Measurements from ENCODE around the gene DUSP18.
"Not testable (repeated sequence)": the region's sequence is repeated elsewhere in the genome, so short reads cannot be mapped to it uniquely, and the experiment has no call there.

DUSP18 gene

DNA sequence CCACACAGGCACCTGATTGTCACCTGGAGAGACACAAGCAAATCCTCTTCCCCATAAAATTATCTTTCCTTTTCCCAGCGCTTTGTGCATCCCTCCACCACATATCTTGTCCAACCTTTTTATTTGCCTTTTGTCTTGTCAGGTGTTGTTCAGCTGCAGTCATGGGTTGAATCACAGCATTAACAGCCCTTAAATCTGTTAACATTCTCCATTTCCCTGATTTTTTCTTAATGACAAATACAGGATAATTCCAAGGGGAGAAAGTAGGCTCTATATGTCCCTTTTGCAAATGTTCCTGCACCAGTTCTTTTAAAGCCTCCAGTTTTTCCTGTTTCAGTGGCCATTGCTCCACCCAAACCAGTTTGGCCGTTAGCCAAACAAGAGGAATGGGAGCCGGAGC lies 8.9 kb upstream of the DUSP18 start:
- FAIRE-seq, result not testable (repeated sequence)

DNA sequence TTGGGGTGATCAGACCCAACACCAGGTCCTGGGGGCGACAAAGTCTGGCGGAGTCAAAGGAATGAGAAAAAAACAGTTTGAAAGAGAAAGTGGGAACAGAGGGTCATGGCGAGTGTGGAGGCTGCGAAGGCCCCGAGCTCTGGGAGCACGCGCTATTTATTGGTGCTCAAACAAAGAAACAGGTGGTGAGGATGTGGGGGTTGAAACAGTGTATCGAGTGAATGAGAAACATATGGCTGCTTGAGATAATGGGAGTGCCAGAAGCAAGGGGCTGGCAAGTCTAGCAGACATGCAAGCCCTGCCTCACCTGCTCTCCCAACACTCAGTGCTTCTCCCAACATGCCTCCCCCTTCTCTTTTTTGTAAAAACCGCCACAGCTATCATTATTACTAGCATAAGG lies 7.8 kb upstream of the DUSP18 start:
- no peak for FAIRE-seq

DNA sequence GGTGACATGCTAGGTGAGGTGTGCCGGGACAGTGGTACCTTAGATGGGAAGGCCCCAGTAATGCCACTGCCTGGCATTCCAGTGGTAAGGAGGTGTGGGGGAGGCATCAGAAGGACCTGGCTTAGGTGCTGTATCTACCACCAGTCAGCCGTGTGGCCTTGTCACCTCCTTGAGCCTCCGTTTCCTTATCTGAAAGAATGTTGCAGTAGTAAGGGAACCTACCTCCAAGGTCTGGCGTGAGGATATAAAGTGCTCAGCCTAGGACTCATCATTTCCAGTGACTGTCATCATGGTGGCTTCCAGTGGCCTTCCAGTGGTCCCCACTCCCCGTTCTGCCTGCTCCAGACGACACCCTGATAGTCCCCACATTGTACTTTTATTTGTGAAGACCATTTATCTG lies 6.8 kb upstream of the DUSP18 start:
- no peak for FAIRE-seq

DNA sequence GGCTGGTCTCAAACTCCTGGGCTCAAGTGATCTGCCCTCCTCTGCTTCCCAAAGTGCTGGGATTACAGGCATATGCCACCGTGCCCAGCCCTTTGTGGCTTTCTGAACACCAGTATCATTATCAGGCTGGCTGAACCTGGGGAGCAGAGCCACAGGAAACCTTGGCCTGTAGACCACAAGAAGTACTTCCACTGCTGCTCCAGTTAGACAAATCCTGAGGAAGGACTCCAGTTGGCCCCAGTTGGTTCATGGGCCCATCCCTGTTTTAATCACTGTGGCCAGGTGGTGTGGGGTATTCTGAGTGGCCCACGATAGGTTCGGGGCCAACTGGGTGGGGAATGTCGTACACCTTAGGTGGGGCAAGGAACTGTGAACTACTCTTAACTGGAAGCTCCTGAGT lies 5.5 kb upstream of the DUSP18 start:
- no peak for FAIRE-seq

DNA sequence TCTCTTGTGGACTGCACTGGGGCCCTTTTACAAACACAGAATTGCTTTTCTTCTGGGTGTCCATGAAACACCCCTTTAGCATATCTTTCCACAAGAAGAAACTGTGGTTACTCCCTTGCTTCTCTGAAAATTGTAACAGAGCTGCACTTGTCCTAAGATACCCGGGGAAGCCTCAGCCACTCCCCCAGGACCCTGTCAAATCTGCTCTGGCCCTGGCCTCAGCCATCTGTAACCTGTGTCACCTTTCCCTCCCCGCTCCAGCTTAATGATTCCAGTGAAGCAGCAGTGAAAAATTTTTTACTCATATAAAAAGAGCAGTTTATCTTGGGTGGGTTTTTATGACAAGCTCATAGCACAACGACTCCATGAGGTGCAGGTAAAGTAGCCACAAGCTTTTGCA lies 3.4 kb upstream of the DUSP18 start:
- no peak for FAIRE-seq

DNA sequence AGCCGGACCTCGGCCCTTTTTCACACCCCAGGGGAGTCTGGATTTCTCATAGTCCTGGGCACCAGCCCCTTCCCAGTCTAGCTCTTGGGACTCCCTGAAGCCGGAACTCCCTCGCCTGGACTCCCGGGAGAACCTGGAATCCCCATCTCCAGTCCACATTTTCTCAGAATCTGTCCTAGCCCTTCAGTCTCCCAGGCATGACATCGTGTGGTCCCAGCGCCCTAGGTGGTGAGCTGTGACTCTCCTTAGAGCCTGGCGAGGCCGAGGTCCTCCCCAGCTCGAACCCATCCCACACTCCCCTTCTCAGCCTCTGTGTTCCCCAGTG lies 673 bp upstream of the DUSP18 start:
- no peak for FAIRE-seq

DNA sequence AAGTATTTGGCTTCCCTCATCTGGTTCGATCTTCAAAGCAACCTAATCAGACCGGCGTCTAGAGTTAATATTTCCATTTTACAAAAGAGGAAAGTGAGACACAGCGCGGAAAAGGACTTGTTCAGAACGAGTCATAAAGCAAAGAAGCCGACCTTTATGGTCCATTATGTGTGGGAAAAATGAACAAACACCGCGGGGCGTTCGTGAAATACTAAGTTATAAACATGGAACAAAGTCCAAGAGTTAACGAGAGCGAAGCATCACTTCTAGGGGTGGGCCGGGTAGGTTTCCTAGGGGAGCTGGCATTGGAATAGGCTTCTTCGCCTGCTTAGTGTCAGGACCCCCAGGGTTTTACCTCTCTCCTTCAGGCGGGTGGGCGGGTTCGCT lies 575 bp downstream of the DUSP18 start:
- FAIRE-seq, result no peak

DNA sequence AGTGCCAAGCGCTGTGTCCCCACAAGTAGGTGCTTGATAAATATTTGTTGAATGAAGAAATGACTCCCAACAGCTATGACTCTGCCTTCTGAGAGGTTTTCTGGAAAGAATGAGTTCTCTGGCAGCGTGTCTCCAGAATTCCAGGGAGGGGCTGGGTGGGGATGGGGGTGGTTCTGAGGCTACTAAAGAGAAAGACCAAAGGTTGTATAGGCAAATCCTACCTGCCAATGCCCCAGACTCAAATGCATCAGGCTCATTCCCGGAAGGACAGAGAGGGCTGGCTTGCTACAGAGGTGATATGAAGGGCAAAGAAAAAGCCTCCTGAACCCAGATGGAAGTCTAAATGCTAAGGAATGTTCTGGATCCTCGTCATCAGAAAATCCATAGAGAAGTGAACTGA lies 1.9 kb downstream of the DUSP18 start:
- FAIRE-seq, result no peak

DNA sequence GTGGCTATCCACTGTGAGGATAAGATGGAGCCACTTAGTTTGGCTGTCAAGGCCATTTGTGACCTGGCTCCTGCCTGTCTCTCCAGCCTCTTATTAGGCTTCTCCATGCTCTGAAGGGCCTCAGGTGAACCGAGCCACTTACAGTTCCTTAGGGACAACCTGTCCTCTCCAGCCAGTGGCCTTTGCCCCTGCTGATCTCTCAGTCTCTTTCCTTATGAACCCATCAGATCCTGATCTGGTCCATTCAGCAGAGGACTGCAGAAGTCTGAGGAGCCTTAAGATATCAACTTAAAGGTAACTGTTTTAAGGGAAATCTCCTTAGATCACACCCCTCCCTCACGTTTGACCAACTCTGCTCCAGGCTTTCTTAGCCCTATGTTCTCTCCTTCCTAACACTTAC lies 2.4 kb downstream of the DUSP18 start:
- FAIRE-seq, result no peak

DNA sequence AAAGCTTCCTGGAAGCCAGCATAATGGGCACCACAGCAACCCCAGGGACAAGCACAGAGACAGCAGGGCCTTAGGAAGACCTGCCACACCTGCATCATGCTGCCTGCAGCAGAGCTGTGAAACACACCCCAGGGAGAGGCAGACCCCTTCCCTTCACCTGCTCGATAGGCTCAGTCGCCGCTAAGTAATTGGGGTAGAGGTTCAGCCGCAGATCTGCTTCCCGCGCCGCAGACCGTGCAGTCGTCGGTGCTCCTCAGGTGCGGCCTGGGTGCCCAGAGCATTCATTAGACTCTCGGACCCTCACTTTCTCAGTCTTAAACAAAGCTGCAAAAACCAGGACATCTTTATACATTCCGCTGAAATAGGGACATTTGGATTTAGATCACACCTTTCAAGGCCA lies 2.9 kb downstream of the DUSP18 start:
- no peak for FAIRE-seq

DNA sequence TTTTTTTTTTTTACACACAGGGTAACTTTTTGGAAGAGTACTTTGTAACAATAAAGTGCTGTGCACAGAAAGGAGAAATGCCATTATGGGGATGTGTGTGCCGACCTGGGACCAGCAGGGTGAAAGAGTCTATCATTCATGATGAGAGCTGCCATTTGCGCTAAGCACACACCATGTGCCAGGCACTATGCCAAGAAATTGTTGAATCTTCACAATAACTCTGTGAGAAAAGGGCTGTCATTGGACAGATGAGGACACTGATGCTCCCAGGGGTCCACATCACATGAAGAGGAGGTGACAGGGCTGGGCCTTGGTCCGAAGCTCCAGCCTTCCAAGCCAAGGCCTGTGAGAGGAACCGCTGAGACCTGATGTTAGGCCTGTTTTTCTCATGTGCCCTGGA lies 5.6 kb downstream of the DUSP18 start:
- FAIRE-seq, result no peak

DNA sequence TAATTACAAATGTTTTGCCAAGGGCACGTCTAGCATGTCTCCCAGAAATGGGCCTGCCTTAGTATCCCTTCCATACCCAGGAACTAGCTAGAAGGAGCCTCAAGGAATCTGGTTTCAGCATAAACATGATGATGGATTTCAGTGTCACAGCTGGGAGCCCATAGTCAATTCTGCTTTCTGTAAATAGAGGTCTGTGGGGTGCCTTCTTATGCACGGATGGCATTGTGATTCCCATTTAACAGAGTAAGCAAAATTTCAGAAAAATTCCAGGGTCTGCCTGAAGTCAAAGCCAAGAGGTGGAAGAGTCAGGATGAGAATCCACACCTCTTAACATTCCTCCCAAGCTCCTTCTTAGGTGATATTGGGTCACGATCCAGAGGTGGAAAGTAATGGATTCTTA lies 12.1 kb downstream of the DUSP18 start:
- FAIRE-seq, result no peak

DNA sequence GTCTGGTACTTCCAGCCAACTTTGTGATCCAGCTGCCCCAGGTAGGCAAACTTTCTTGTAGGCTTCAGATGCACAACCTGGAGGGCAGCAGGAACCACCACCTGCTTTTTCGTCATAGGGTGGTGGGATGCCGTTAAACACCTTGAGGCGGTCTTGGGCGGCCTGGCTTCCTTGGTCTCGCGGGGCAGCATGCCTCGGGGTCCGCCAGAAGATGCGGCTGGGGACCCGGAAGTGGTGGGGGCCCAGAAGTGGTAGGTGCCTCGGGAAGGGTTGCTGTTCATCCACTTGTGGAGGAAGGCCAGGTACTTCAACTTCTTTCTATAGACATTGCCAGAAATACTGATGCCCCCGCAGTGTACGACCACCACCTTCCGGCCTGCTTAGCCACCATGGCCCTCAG lies 13.3 kb downstream of the DUSP18 start:
- no peak for FAIRE-seq

DNA sequence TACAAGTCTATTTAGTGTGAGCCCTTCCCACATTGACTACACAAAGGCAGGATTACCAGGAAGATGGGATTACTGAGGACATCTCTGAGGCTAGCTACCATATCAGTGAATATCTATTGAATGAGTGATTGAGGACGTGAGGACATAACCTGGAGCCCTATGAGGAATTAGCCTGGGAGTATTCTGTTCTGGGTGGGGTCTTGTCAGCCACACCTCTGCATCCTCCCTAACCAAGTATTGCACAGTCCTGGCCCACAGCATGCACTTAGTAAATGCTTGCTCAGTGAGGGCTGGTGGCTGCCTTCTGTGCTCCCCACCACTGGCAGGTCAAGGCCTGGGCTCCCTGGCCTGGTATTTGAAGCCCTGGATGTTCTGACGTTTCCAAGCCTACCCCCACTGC lies 14.8 kb downstream of the DUSP18 start:
- FAIRE-seq, result no peak

DNA sequence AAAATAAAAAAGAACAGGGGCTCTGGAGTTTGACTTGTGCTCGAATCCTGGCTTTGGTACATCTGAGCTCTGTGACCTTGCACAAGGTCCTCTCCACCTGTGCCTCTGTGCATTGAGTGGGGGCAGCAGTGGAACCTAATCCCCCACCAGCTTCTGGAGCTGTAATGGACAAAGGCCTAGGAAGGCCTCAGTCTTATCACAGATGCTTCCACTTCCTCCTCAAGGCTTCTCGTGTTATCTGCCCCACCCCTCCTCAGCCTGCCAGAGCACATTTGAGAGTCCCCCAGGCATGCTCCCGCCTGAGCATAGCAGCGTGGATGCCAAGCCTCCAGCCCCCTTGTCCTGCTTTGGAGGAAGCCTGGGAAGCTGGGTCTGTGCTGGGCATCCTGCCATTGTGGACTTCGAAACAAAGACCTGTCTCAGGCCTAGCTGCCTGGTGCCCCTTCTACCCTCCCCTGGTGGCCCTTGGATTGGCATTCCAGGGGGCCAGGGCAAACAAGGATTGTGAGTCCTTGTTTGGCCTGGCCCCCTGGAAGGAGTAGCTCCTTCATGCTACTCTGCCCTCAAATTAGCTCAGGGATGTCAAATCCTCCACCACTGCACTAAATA lies 17.1 kb downstream of the DUSP18 start:
- no peak for FAIRE-seq

DNA sequence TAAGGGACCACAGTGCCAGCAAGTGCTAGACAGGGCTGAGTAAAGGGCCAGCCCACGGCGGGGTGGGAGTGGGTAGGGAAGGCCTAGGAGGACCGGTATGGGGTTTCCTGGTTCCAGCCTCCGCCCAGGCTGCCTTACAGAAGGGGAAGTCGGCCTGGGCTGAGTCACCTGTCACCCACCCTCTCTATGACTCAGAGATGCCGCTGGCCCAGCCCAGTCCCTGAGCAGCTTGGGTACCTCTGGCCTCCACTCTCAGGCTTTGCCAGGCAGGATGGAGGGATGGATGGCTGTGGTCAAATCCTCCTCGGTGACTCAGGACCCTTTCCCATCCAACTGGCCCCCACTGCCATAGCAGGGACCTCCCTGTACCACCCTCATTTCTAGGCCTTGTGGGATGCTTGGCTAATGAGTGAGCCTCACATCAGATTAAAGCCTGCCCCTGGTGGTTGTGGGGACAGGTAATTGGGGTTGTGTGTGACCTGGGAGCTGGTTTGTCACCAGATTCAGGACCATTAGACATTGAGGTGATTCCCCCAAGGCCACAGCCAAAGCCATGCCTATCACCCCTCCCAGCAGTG lies 18.2 kb downstream of the DUSP18 start:
- no peak for FAIRE-seq

DNA sequence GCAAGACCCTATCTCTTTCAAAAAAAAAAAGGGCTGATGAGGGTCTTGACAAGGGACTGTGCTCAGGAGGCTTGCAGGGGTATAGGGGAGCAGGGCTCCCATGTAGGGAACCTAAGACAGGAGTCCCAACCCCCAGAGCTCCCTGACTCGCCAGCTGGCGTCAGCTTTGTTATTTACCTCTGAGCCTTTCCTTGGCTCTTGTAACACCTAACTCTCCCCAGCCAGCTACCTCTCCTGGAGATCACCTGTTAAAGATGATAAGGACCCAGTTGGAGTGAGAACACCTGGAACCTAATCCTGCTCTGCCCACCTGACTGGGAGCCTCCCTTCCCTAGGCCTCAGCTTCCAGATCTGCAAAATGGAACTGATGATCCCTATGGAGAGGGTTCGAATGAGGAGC lies 18.9 kb downstream of the DUSP18 start:
- FAIRE-seq, result no peak

DNA sequence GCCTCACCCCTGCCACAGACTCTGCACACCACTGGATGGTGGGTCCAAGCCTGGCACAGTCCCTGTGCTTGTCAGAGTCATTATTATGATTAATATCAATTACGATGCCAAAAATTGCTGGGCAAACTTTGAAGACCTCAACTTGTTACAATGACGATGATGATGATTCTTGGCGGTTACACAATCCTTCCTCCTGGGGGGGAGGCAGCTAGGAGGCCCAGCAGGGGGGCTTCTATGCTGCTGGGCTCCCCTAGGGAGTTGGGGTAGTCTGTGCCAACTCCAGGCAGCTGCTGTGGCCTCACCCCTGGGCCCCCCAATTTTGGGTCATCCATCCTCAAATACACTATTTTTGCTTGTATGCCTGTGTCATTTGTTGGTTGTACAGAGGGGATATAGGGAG lies 20.1 kb downstream of the DUSP18 start:
- FAIRE-seq, result no peak

DNA sequence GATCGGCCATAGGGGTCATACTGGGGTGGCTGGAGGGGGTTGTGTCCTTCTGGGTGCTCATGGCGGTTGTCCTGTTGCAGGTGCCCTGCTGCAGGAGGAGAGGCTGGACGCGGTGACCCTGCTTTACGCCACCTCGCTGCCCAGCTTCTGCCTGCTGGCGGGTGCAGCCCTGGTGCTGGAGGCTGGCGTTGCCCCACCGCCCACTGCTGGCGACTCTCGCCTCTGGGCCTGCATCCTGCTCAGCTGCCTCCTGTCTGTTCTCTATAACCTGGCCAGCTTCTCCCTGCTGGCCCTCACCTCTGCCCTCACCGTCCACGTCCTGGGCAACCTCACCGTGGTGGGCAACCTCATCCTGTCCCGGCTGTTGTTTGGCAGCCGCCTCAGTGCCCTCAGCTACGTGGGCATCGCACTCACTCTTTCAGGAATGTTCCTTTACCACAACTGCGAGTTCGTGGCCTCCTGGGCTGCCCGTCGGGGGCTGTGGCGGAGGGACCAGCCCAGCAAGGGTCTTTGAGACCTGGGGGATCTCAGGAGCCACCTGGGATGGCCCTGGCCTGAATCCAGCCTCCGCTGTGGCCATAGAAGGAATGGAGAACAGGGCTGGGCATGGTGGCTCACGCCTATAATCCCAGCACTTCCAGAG lies 21.0 kb downstream of the DUSP18 start:
- no peak for FAIRE-seq

DNA sequence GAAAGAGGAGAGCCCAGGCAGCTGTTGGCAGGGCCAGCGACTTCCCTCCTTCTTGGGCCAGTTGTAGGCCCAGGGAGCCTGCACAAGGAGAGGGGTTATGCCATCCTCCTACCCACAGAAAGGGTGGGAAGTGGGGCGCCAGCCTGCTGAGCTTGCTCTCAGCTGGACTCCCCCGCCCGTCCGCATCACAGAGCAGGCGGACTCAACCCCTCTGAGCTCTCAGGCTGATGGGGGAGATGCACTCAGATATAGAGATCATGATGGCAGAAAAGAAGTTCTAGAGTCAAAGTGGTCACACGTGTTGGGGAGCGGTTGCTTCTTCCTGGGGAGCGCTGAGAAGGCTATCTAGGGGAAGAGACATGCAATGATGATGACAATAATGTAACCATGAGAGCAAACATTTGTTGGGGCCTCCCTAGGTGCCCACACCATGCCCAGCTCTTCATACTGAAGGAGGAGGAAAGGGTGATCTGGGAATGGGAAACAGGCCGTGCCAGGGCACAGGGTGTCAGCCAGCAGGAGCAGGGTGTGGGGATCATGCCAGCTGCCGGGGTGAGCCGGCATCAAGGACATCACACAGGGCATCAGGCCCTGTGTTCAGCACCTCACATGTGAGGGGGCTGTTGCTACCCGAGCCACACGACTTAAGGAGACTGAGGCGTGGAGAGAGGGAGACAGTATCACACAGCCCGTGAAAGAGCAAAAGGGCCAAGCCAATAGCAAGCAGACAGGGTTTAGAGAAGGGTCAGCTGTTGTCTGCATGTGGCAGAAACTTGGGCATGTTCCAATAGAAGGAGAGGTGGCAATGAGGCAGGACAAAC lies 24.4 kb downstream of the DUSP18 start:
- no peak for FAIRE-seq

DNA sequence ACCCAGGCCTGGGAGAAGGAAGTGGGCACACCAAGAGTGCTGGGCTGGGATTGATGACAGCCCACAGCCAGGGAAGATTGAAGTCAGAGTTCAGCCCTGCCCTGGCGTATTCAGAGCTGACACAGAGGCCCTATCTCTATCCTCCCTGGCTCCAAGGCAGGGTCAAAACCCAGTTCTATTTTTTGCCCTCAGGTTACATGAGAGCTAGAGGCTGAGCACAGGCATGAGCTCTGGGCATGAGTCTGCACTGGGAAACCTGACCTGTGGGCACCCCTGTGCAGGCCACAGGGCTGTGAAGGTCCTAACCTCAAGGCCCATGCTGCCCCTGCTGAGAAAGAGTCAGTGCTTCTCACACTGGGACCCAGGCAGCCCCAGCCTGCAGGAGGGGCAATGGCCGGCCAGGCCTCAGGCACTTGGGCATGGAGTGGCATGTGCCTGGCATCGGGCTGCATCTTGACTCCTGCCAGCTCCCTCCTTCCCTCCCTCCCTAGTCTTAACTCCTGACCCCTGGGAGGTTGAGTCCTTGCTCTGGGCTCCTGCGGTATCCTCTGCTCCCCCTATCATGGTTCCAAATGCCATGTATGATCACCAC lies 26.7 kb downstream of the DUSP18 start:
- FAIRE-seq, result no peak

DNA sequence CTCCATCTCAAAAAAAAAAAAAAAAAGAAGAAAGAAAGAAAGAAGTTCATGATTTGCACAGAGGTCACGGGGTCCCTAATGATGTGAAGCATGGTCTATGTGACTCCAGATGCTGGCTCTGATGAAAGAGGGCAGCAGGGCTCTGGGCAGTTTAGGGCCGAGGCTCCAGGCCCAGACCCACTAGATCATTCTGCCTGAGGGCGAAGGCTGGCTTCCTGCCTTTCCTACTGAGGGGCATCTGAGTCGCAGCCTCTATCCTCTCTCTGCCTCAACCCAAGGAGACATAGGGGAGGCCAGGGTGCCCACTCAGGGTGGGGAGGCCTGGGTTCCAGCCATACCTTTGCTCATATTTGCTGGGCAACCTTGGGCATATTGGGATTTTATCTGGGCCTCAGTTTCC lies 27.3 kb downstream of the DUSP18 start:
- no peak for FAIRE-seq

DNA sequence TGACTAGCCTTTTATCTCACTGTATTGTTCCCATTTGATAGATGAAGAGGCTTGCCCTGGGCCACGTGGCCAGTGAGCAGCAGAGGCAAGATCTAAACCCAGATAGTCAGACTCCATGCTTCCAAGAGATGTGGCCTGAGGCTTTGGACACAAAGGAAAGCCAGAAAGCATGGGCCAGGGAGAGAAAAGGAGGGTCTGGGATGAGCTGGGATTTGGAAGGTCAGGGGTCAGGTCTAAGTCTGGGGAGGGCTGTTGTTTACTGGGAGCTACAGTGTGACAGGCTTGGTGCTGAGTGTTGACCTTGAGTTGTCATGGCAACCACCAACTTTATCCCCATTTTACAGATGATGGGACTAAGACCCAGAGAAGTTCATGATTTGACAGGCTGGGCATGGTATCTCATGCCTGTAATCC lies 30.0 kb downstream of the DUSP18 start:
- FAIRE-seq, result no peak
